Measurements from ENCODE around the gene PTPRG. TPM values are rescaled to one million over a fixed set of nuclear protein-coding genes. Genes with fewer than 3 reads are reported as not detected.
"Not testable (repeated sequence)": the region's sequence is repeated elsewhere in the genome, so short reads cannot be mapped to it uniquely, and the experiment has no call there.

The PTPRG gene
- total RNA-seq, 1 experiment from 2014 or later, result 11.7 TPM

- H3K4me3 ChIP-seq (ENCODE audit: low read depth, low read length, poor library complexity, severe bottlenecking), result no peak overlapping the region
- ChIA-PET POLR2A (ENCODE audit: low non-redundant PET) (no interaction called here), CTCF (no interaction called here)
- TF ChIP-seq EZH2 (IDR thresholded peaks at IDR 0.05; ENCODE audit: borderline replicate concordance, low read depth, low read length, poor library complexity, severe bottlenecking), result no peak
- TF ChIP-seq CTCF (conservative IDR thresholded peaks at IDR 0.05; ENCODE audit: low read depth, low read length), result no peak
- peaks cover 21% of the 10 kb centered on the region for H3K4me1 ChIP-seq (ENCODE audit: insufficient read depth, low read length, poor library complexity, severe bottlenecking)
- no peaks in the 10 kb centered on the region for H3K27me3 ChIP-seq (replicated peaks; ENCODE audit: insufficient read depth, low read depth, low read length, poor library complexity)
- no peaks in the 10 kb centered on the region for H3K9me3 ChIP-seq (ENCODE audit: low read depth, low read length, poor library complexity, severe bottlenecking)
- DNase-seq (ENCODE audit: low spot score), result no peak
- intact Hi-C loops (cut with micrococcal nuclease; ENCODE audit: unreplicated experiment), result no loop called here
- no TSS peak for BruUV-seq (replicated peaks)
- H3K27ac ChIP-seq (ENCODE audit: low read depth, low read length, poor library complexity, severe bottlenecking), result no peak overlapping the region
- H3K36me3 ChIP-seq (ENCODE audit: insufficient read depth, low read length, poor library complexity, severe bottlenecking), result no peaks in the 10 kb centered on the region
Observed at GRCh38 chr3:61691466-61691865, 130.1 kb downstream of the PTPRG start.

DNA sequence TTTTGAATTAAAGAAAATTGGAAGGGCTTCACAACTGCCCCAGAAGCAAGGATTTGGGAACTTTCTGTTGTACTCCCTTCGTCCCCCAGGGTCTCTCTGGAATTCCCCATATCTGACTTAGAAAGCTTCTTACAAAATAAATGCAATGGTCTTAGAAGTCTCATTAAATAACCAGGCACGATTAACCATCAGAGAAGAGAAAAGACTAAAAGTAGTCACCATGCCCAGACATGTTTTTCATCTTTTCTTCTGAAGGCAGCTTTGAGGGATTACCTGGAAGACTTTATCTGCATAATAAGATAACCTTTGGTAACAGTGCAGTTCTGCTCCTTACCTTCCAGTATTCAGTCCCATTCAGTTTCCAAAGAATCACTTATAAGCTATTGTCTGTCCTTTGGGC, 135.9 kb downstream of the PTPRG start:
- intact Hi-C loops (cut with micrococcal nuclease; ENCODE audit: unreplicated experiment), result no loop called here

GRCh38 chr3:61698278-61699072, 137.1 kb downstream of the PTPRG start:
- POLR2A ChIA-PET (ENCODE audit: low non-redundant PET); intact Hi-C loops (cut with micrococcal nuclease; ENCODE audit: unreplicated experiment): not testable (repeated sequence)

More for the DNA sequence above, 135.9 kb downstream of the PTPRG start:
- Histone ChIP-seq H3K27ac (ENCODE audit: low read depth, low read length, poor library complexity, severe bottlenecking) (no peak overlapping the region), H3K36me3 (ENCODE audit: insufficient read depth, low read length, poor library complexity, severe bottlenecking) (no peaks in the 10 kb centered on the region), H3K4me1 (ENCODE audit: insufficient read depth, low read length, poor library complexity, severe bottlenecking) (peaks cover 13% of the 10 kb centered on the region), H3K27me3 (replicated peaks; ENCODE audit: insufficient read depth, low read depth, low read length, poor library complexity) (no peaks in the 10 kb centered on the region), H3K9me3 (ENCODE audit: low read depth, low read length, poor library complexity, severe bottlenecking) (no peaks in the 10 kb centered on the region), H3K4me3 (ENCODE audit: low read depth, low read length, poor library complexity, severe bottlenecking) (no peak overlapping the region)
- CTCF ChIA-PET, result no interaction called here
- BruUV-seq (replicated peaks), result no TSS peak
- POLR2A ChIA-PET (ENCODE audit: low non-redundant PET), result no interaction called here
- no peak for DNase-seq (ENCODE audit: low spot score)
- TF ChIP-seq EZH2 (IDR thresholded peaks at IDR 0.05; ENCODE audit: borderline replicate concordance, low read depth, low read length, poor library complexity, severe bottlenecking), result no peak
- no peak for TF ChIP-seq CTCF (conservative IDR thresholded peaks at IDR 0.05; ENCODE audit: low read depth, low read length)

GRCh38 chr3:61699622-61700021, 138.3 kb downstream of the PTPRG start:
- ChIA-PET POLR2A (ENCODE audit: low non-redundant PET) (interaction anchor here (0.6 kb wide), 1 partner anchor 190 kb away, joined by 3 read pairs; no protein-coding TSS in a partner anchor), CTCF (no interaction called here)
- Histone ChIP-seq H3K27ac (ENCODE audit: low read depth, low read length, poor library complexity, severe bottlenecking) (no peak overlapping the region), H3K36me3 (ENCODE audit: insufficient read depth, low read length, poor library complexity, severe bottlenecking) (no peaks in the 10 kb centered on the region), H3K4me1 (ENCODE audit: insufficient read depth, low read length, poor library complexity, severe bottlenecking) (peaks cover 13% of the 10 kb centered on the region), H3K27me3 (replicated peaks; ENCODE audit: insufficient read depth, low read depth, low read length, poor library complexity) (no peaks in the 10 kb centered on the region), H3K9me3 (ENCODE audit: low read depth, low read length, poor library complexity, severe bottlenecking) (no peaks in the 10 kb centered on the region), H3K4me3 (ENCODE audit: low read depth, low read length, poor library complexity, severe bottlenecking) (no peak overlapping the region)
- BruUV-seq (replicated peaks), result no TSS peak
- DNase-seq (ENCODE audit: low spot score), result no peak
- TF ChIP-seq EZH2 (IDR thresholded peaks at IDR 0.05; ENCODE audit: borderline replicate concordance, low read depth, low read length, poor library complexity, severe bottlenecking), result no peak
- no peak for TF ChIP-seq CTCF (conservative IDR thresholded peaks at IDR 0.05; ENCODE audit: low read depth, low read length)
- intact Hi-C loops (cut with micrococcal nuclease; ENCODE audit: unreplicated experiment), result no loop called here

More at GRCh38 chr3:61698278-61699072, 137.1 kb downstream of the PTPRG start:
- H3K27ac ChIP-seq (ENCODE audit: low read depth, low read length, poor library complexity, severe bottlenecking); H3K4me3 ChIP-seq (ENCODE audit: low read depth, low read length, poor library complexity, severe bottlenecking); BruUV-seq (replicated peaks); H3K27me3 ChIP-seq (replicated peaks; ENCODE audit: insufficient read depth, low read depth, low read length, poor library complexity); H3K36me3 ChIP-seq (ENCODE audit: insufficient read depth, low read length, poor library complexity, severe bottlenecking); DNase-seq (ENCODE audit: low spot score); H3K9me3 ChIP-seq (ENCODE audit: low read depth, low read length, poor library complexity, severe bottlenecking); CTCF ChIA-PET: not testable (repeated sequence)
- H3K4me1 ChIP-seq (ENCODE audit: insufficient read depth, low read length, poor library complexity, severe bottlenecking), result peaks cover 13% of the 10 kb centered on the region
